AG09309 (cell line): ENCODE results near the gene NTN3.

Experiments used
- DNase-seq: peaks from one replicate; pipeline ENCODE4 v3.0.0-alpha.2; 2010; ENCODE audit warnings: low read depth
- H3K4me3 ChIP-seq: 2 replicates; pipeline ENCODE4 v1.5.1; 2011; ENCODE audit warnings: mild to moderate bottlenecking, low read depth, low read length, moderate library complexity; ENCODE audit not compliant: control insufficient read depth
- CTCF ChIP-seq: IDR thresholded peaks from 2 replicates; pipeline ENCODE4 v1.5.1; 2011; ENCODE audit warnings: mild to moderate bottlenecking, low read depth, low read length, inconsistent platforms; ENCODE audit not compliant: insufficient read depth, control insufficient read depth; ENCODE audit errors: missing control alignments

The NTN3 gene

GRCh38 chr16:2511996-2512734, 41.1 kb downstream of the NTN3 start:
- no peak for DNase-seq
- TF ChIP-seq CTCF: no peak
- no peak overlapping the region for H3K4me3 ChIP-seq

DNA sequence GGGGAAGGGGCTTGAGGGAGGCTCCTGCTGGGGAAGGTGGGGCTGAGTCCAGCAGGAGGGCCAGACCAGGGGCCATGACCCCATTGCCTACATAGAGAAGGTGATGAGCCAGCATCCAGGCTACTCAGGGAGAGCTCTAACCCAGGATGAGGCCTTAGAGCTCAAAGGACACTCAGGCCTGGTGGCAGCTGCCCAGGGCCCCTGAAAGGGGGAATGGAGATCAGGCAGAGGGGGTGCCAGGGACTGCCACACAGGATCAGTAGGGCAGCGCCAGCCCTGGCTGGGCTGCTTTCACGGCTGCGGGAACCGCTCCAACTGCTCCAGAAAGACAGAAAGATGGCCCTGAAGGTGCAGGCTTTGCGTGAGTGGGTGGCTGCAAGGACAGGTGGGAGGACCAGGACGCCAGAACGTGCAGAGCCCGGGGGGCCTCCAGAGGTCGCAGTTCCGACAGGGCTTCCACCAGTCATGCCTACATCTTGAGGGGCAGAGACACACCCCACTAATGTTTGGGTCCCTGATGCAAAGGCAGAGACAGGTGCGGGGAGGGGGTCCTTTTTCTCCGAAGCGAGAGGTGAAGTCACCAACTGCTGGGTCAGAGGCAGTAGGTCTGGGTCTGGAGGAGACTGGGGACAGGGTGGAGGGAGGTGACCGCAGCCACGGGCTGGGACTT, 41.8 kb downstream of the NTN3 start:
- DNase-seq: no peak
- no peak for TF ChIP-seq CTCF
- H3K4me3 ChIP-seq: peak overlapping the region; percentile 4

- TF ChIP-seq CTCF: no peak
- peak within 1 kb of the TSS; percentile 80 for H3K4me3 ChIP-seq
- DNase-seq: no peak
These were observed 42.6 kb downstream of the NTN3 start, which contains the start of gene ATP6V0C for GRCh38 chr16:2513405-2514332. Gene ATP6V0C (plus strand): TSS chr16:2513952. CDS start chr16:2514104, 152 bp downstream.

DNA sequence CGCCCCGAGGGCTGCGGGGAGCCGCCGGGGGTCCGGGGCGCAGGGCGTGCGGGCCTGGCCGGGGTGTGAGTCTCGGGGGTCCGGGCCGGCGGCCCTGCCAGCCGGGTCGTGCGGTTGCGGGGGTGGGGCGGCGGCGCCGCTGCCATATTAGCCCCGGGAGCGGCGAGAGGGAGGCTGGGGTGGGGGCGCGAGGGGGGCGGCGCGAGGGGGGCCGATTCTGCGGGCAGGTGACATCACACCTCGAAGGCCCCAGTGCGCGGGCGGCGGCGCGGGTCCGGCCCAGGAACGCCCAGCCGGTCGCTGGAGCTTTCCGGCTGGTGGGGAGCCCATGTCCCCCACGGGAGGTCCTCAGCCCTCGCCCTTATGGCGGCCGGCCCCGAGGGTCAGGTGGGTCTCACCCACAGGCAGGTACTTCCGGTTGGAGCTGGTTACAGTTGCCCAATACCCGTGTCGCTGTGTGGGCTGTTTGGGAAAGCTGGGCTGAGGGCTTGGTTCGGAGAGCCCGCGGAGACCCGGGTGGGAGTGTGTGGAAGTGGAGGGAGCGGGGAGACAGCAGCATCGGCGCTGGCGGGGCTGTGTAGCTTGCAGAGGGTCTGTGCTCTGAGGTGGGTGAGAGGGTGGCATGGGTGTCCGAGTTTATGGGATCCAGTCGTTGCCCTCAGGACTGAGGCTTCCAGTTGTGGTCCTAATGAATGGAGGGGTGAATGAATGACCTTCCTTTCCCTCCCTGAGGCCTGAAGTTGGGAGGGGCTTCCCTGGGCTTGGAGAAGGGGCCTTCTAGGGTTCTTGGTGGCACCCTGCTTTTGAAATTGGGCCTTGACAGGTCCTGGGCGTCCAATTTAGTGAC, 43.5 kb downstream of the NTN3 start:
- TF ChIP-seq CTCF: no peak
- peak overlapping the region; percentile 80 for H3K4me3 ChIP-seq
- no peak for DNase-seq

DNA sequence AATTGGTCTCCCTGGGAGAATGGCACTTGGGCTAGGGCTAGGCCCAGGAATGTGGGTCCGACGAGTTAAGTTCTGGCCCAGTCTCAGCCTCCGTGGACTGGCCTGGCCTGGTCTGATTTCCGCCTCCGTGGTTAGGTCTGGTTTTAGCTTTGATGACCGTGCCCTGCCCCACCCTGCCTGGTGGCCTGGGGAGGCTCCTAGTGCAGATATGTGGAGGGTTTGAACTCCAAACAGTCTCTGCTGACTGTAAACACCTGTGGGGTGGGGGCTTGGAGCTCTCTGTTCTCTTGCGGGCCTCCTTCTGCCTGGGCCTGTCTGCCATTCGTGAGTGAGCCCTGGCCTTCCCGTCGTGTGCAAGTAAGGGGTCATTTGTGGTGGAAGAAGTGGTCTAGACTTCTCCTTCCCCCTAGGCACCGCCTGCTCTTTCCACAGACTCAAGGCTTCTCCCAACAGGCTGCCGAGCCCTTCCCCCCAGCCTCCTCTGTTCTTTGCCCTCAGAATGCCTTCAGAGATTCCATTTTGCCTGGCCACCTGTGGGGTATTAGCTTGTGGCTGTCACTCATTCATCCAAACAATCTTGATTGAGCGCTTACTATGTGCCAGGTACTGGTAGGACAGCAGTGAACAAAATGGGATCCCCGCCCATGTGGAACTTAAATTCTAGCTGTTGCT, 44.2 kb downstream of the NTN3 start:
- H3K4me3 ChIP-seq: peak overlapping the region; percentile 80
- DNase-seq: no peak
- no peak for TF ChIP-seq CTCF
